DMS79 (cell line): ENCODE results near the gene HDGFL2.
"Not testable (repeated sequence)": the region's sequence is repeated elsewhere in the genome, so short reads cannot be mapped to it uniquely, and the experiment has no call there.

ENCODE experiments used
- DNase-seq: peaks from one replicate; lab custom pipeline; 2025; lab: John Stamatoyannopoulos, UW

Gene HDGFL2

GRCh38 chr19:4536798-4537197 is 64.7 kb downstream of the HDGFL2 start:
- DNase-seq: no peak

- peak; percentile 23 for DNase-seq
Measured at GRCh38 chr19:4537953-4538600, 66.0 kb downstream of the HDGFL2 start.

- DNase-seq: peak; percentile 69
Measured at GRCh38 chr19:4538601-4538954, 66.5 kb downstream of the HDGFL2 start.

GRCh38 chr19:4539169-4539692 is 67.1 kb downstream of the HDGFL2 start:
- DNase-seq: no peak

- DNase-seq: no peak
Measured at GRCh38 chr19:4539693-4540581, 67.8 kb downstream of the HDGFL2 start, which contains the start of gene LRG1. TSS of gene LRG1 (minus strand) at chr19:4540036. CDS start at chr19:4540013, 23 bp downstream.

GRCh38 chr19:4541114-4541805 is 69.2 kb downstream of the HDGFL2 start:
- no peak for DNase-seq

- not testable (repeated sequence) for DNase-seq
Measured at GRCh38 chr19:4541806-4542145, 69.7 kb downstream of the HDGFL2 start.

GRCh38 chr19:4542896-4543841 is 71.1 kb downstream of the HDGFL2 start:
- DNase-seq: no peak

- no peak for DNase-seq
Measured at GRCh38 chr19:4543842-4544647, 71.9 kb downstream of the HDGFL2 start.

- DNase-seq: no peak
Measured at GRCh38 chr19:4547303-4548237, 75.5 kb downstream of the HDGFL2 start.

- DNase-seq: no peak
Measured at GRCh38 chr19:4548238-4548584, 76.1 kb downstream of the HDGFL2 start.

GRCh38 chr19:4550018-4550417 is 77.9 kb downstream of the HDGFL2 start:
- no peak for DNase-seq

GRCh38 chr19:4550479-4551050 is 78.5 kb downstream of the HDGFL2 start:
- DNase-seq: no peak
